ENCODE results near the gene LRRC51.
A peak's percentile ranks its signal among the peaks of the same experiment; 100 is the strongest.
"Not testable (repeated sequence)": the region's sequence is repeated elsewhere in the genome, so short reads cannot be mapped to it uniquely, and the experiment has no call there.

LRRC51 gene

GRCh38 chr11:72112143-72112977 lies 31.7 kb downstream of the LRRC51 start, which contains the start of gene ANAPC15:
TSS of gene ANAPC15 (minus strand) at chr11:72112695. CDS start at chr11:72111276, 1,419 bp downstream.
- peak; percentile 99 for DNase-seq

DNA sequence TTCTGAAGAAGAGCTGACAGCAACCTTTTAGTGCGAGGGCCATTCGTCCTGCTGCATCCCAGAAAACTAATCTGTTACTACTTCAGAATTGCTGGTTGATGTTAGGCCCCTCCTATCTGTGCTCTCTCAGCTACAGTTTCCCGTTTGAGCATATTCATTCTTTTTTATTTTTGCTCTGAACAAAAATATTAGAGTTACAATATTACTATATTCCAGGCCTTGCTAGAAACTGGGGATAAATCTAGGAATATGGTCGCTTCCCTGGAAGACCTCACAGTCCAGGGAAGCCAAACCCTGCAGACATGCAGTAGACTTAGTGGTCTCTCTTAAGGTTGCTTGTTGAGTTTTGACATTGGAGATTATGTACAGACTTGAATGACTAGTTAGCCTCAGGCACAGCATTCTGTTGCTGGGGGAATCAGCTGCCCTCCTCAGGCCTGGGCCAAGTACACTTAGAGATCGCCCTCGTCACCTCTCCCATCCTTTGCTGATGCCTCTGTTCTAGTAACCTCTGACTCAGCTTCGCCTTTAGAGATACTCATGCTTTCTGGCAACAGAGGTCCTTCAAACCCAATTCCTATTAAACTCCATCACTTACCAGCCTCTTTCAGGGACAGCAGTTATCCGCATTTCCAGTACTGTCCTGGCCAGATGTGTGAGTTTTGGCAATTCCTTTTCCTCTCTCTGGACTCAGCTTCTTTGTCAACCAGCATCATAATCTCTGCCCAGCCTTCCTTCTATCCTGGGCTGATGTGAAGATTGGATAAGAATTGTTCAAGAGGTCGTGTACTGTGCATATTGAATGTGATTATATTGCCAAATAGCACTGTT lies 32.5 kb downstream of the LRRC51 start:
- no peak for DNase-seq

GRCh38 chr11:72114570-72114969 lies 33.9 kb downstream of the LRRC51 start:
- DNase-seq, result no peak

DNA sequence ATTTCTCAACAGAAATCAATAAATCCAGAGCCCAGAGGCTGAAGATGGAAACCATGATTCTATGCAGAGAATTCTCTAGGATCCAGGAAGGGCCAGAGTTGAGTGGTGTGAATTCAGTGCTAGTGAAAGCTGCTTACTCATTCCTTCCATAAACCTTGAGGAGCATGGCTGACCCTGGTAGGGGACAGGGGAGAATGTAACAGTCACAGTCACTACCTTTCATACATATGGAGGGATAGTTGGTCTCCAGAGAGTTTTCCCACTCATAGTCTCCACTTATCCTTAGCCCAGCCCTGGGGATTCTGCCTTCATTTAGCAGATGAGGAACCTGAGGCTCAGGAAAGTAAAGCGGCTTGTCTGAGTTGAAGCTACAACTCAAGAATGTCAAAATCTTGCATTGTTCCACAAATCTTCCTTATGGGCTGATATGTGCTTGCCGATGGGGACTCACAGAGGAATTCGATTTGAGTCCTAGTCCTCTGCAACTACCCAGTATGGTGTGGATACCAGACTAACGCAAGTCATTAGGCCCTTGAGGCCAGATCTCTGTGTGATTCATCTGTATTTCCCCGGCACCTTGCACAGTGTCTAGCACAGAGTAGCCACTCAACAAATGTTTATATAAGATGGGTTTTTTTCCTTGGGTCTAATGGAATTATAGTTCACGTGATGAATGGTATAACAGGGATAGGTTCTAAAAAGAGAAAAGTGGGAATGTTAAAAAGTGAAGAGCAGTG lies 35.5 kb downstream of the LRRC51 start:
- DNase-seq, result no peak

- DNase-seq, result no peak
These were observed 38.5 kb downstream of the LRRC51 start for GRCh38 chr11:72119198-72119597.

DNA sequence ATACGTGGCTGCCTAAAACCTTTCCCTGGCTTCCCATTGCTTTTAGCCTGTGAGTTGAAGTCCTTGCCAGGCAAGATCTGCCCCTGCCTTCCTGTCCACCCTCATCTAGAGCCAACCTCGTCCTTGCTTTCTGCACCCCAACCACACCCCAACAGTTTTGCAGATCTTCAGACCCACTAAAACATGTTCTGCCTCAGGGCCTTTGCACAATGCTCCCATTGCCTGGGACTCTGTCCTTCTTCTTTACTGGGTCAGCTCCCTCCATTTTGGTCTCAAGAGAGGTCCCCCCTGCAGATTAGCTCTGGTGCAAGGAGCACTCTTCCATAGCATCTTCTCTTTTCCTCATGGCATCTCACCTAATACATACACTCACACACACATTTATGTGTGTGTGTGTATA lies 40.3 kb downstream of the LRRC51 start:
- DNase-seq, result no peak

DNA sequence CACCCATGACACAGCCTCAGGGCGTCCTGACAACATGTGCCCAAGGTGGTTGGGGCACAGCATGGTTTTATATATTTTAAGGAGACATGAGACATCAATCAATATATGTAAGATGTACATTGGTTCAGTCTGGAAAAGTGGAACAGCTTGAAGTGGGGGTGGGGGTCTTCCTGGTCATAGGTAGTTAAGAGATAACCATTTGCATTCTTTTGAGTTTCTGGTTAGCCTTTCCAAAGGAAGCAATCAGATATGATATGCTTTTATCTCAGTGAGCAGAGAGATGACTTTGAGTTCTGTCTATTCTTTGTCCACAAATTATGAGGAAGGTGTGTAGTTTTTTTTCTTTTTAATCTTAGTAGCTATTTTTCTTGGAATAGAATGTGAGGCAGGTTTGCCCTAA lies 42.0 kb downstream of the LRRC51 start:
- DNase-seq, result no peak

DNA sequence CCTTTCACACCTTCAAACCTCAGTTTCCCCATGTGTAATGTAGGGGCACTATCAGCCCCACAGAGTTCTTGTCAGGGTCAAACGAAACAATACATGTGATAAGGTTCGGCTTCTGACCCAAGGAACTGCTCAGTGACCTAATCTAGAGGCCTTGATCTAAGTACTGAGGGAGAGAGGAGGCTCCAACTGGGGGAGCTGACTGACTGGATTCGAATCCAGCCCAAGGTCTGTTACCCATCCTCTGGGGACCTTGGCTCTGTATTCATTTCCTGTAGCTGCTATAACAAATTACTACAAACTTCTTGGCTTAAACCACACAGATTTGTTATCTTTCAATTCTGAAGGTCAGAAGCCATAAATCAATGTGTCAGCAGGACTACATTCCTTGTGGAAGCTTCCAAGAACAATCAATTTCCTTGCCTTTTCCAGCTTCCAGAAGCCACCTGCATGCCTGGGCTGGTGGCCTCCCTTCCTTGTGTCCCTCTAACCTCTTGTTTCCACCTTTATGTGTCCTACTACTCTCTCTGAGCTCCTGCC lies 42.5 kb downstream of the LRRC51 start:
- DNase-seq, result no peak

- DNase-seq, result no peak
These were observed 43.4 kb downstream of the LRRC51 start for GRCh38 chr11:72124046-72124445.

DNA sequence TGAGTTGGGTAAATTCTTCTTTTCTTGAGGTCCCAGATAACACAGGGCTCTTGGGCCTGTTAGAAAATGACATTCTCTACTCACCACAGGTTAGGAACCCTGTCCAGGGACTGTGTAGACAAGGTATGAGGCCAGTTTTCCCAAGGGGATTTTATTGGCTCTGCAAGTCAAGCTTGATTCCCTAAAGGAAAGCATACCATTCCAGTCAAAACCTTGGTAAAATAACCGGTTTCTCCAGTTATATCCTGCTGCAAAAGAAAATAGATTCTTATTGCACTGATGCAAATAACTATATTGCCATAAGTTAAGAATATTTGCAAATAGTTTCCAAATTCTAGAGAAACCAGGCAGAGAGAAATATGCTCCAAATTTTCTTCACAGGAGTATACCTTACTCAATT lies 45.3 kb downstream of the LRRC51 start:
- DNase-seq, result no peak

- no peak for DNase-seq
These were observed 47.3 kb downstream of the LRRC51 start for GRCh38 chr11:72127923-72128322.

DNA sequence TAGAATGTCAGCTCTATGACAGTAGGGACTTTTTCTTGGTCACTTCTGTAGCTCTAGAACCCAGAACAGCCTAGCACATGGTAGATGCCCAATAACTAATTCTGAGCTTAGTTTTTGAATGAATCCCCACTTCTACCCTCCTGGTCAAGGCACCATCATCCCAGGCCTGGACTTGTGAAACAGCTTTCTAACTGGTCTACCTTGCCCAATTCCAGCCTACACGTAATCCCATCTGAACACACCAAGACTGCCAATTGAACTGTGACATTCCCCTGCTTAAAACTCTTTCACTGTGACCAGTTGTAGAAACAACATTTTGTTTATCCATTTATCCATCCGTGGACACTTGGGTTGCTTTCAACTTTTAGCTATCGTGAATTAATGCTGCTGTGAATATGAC lies 48.7 kb downstream of the LRRC51 start:
- DNase-seq, result no peak

- DNase-seq, result no peak
These were observed 52.0 kb downstream of the LRRC51 start for GRCh38 chr11:72132646-72133045.

DNA sequence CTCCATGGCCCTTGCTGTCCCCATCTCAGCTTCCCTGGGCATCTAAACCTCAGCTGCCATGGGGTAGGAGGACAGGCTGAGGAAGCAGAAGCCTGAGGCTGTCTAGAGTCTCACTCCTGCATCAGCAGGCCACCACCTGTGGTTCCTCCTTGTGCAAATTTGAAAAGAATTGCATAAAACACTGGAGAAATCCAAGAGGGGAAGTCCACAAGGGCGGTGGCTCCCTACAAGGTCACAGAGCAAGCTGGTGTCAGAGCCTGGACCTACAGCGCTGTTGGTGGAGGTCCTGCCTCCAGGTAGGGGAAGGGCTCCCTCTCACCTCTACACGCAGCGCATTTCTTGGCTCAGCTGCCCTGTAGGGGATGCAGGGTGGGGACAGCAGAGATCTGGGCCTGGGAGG lies 54.8 kb downstream of the LRRC51 start, which contains the start of gene FOLR3:
Gene FOLR3, plus strand, starts transcription at position 253 of the 400 bp plus-strand sequence. CDS start 228 bp downstream, outside the sequence.
- DNase-seq, result not testable (repeated sequence)

GRCh38 chr11:72135891-72136683 lies 55.4 kb downstream of the LRRC51 start:
- DNase-seq, result no peak

DNA sequence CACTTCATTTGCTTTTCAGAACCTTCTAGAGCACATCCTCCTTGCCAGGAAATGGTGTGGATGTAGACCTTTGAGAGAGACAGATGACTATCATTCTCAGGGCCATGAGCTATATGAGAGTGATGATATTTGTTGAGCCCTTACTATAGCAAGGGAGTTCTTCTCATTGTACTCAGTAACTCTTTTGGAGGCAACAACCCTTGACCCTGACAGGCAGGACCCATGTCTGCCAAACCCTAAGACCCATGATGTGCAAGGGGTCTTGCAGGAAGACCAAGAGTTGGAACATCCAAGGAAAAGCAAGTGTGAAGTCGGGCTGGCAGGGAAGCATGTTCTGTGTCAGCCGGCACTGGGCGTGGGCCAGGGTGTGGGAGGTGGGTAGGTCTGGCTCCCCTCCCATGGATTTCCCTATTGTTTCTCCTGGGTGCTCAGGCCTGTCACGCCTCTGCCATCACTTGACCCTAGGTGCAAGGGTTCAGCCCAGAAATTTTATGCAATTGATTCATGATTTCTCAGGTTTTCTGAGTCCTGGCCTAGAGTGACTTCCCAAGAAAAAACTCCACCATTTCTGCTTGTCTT lies 56.1 kb downstream of the LRRC51 start:
- DNase-seq, result no peak

GRCh38 chr11:72138821-72139390 lies 58.3 kb downstream of the LRRC51 start:
- no peak for DNase-seq

DNA sequence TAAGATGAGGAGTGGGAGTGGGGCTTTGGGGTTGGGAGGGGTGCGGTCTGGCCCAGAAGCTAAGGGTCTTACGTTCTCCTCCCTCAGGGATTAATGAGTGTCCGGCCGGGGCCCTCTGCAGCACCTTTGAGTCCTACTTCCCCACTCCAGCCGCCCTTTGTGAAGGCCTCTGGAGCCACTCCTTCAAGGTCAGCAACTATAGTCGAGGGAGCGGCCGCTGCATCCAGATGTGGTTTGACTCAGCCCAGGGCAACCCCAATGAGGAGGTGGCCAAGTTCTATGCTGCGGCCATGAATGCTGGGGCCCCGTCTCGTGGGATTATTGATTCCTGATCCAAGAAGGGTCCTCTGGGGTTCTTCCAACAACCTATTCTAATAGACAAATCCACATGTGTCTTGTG lies 58.9 kb downstream of the LRRC51 start:
- no peak for DNase-seq

- no peak for DNase-seq
These were observed 60.0 kb downstream of the LRRC51 start for GRCh38 chr11:72140661-72141060.

- no peak for DNase-seq
These were observed 60.4 kb downstream of the LRRC51 start for GRCh38 chr11:72141066-72141465.

DNA sequence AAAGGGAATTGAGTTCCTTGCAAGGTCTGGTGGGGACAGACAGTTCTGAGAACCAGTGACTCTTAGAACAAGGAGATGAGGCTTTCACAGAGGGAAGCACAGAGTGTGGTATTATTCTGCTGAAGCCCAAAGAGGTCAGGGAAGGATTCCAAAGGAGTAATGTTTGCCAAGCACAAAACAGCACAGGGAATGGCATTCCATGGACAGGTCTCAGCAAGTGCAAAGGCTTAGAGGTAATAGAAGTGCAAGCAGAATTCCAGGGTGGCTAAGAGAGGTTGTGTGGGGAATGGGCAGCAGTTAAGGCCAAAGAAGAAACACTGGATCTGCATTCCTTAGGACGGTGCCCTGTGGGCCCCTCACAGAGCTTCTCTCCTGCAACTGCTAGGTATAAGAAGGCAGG lies 61.4 kb downstream of the LRRC51 start:
- not testable (repeated sequence) for DNase-seq

Data from CD4-positive, alpha-beta T cell treated with Interleukin-4 for 1 hour (primary cell).